ENCODE data around the gene STAT6.

Gene STAT6

GRCh38 chr12:57145460-57146059 is 34.4 kb upstream of the STAT6 start:
- POLR2A ChIA-PET = interaction anchor here (1.3 kb wide), 1 partner anchor 18 kb away, joined by 3 read pairs; no protein-coding TSS in a partner anchor
- TF ChIP-seq ZNF449 (tag by site-specific recombination; IDR thresholded peaks at IDR 0.05) (no peak), ZBTB49 (tag by site-specific recombination; IDR thresholded peaks at IDR 0.05; ENCODE audit: low read depth) (no peak), ZNF37A (tag by site-specific recombination; IDR thresholded peaks at IDR 0.05) (no peak), ZNF239 (tag by site-specific recombination; IDR thresholded peaks at IDR 0.05) (no peak), KLF7 (tag by site-specific recombination; IDR thresholded peaks at IDR 0.05; ENCODE audit: borderline replicate concordance) (no peak), ZNF670 (tag by site-specific recombination; IDR thresholded peaks at IDR 0.05; ENCODE audit: low read depth) (no peak), ZNF19 (tag by site-specific recombination; IDR thresholded peaks at IDR 0.05; ENCODE audit: low read depth) (no peak), ZSCAN23 (tag by site-specific recombination; IDR thresholded peaks at IDR 0.05) (no peak), ZNF660 (tag by site-specific recombination; IDR thresholded peaks at IDR 0.05) (no peak), ZNF302 (tag by site-specific recombination; IDR thresholded peaks at IDR 0.05; ENCODE audit: low read depth) (no peak), HIC1 (tag by site-specific recombination; IDR thresholded peaks at IDR 0.05) (no peak), ZNF514 (tag by site-specific recombination; IDR thresholded peaks at IDR 0.05) (no peak), ZNF416 (tag by site-specific recombination; IDR thresholded peaks at IDR 0.05) (no peak)
- no peaks in the 10 kb centered on the region for H3K4me1 ChIP-seq (ENCODE audit: control insufficient read depth, insufficient read depth, low read length)
- CTCF ChIA-PET = interaction anchor here (0.6 to 2.1 kb wide), 5 partner anchors 21 to 30 kb away, joined by 3 to 7 read pairs (median 4); no protein-coding TSS in a partner anchor
- H3K36me3 ChIP-seq (ENCODE audit: control insufficient read depth in 2 of 2, insufficient read depth in 1 of 2, low read length in 2 of 2) = peaks cover 0 to 94% of the 10 kb centered on the region in 2 experiments; a peak in 2 of 3 replicates
- H3K4me3 ChIP-seq (ENCODE audit: low read depth, low read length) = no peak overlapping the region
- H3K27ac ChIP-seq (ENCODE audit: extremely low read depth, low read depth, low read length) = no peak overlapping the region
- H3K9me3 ChIP-seq (ENCODE audit: control insufficient read depth, insufficient read depth, low read depth, low read length) = no peaks in the 10 kb centered on the region

- Histone ChIP-seq H3K9me3 (ENCODE audit: control insufficient read depth, insufficient read depth, low read depth, low read length) (no peaks in the 10 kb centered on the region), H3K36me3 (ENCODE audit: control insufficient read depth in 2 of 2, insufficient read depth in 1 of 2, low read length in 2 of 2) (peaks cover 0 to 95% of the 10 kb centered on the region in 2 experiments; a peak in 2 of 3 replicates), H3K4me3 (ENCODE audit: low read depth, low read length) (no peak overlapping the region), H3K4me1 (ENCODE audit: control insufficient read depth, insufficient read depth, low read length) (no peaks in the 10 kb centered on the region), H3K27ac (ENCODE audit: extremely low read depth, low read depth, low read length) (no peak overlapping the region)
- POLR2A ChIA-PET = interaction anchor here (0.9 kb wide), 1 partner anchor 15 kb away, joined by 8 read pairs; the partner anchor contains the start of gene LRP1
- CTCF ChIA-PET = interaction anchor here (0.7 kb wide), 1 partner anchor 155 kb away, joined by 4 read pairs; no protein-coding TSS in a partner anchor
- TF ChIP-seq ZNF121 (tag by site-specific recombination; IDR thresholded peaks at IDR 0.05) = no peak
- no peak for TF ChIP-seq ZNF350 (tag by site-specific recombination; IDR thresholded peaks at IDR 0.05)
- no peak for TF ChIP-seq PRDM1 (tag by site-specific recombination; IDR thresholded peaks at IDR 0.05)
- no peak for TF ChIP-seq ATF2 (tag by site-specific recombination; IDR thresholded peaks at IDR 0.05; ENCODE audit: low read depth)
- no peak for TF ChIP-seq ZNF707 (tag by site-specific recombination; IDR thresholded peaks at IDR 0.05)
- TF ChIP-seq ZNF148 (tag by site-specific recombination; IDR thresholded peaks at IDR 0.05; ENCODE audit: borderline replicate concordance) = no peak
- no peak for TF ChIP-seq ZNF692 (tag by site-specific recombination; IDR thresholded peaks at IDR 0.05)
- no peak for TF ChIP-seq ZNF560 (tag by site-specific recombination; IDR thresholded peaks at IDR 0.05; ENCODE audit: borderline replicate concordance)
Measured at GRCh38 chr12:57143454-57143853, 32.3 kb upstream of the STAT6 start.
